Occipital lobe (tissue), 2 donors: ENCODE measurements around the gene ZNF134. TPM values are rescaled to one million over a fixed set of nuclear protein-coding genes. Genes with fewer than 3 reads are reported as not detected.

ENCODE experiments used
- DNase-seq: peaks from one replicate; lab custom pipeline; 2025; lab: John Stamatoyannopoulos, UW
- total RNA-seq: library from RNA; depleted of rRNA; stranded (reverse); fragments of >200 nt; gene quantifications from one replicate; pipeline ENCODE4 v1.2.3, GENCODE V29; 2014

The ZNF134 gene
- 41.0 TPM for total RNA-seq

DNA sequence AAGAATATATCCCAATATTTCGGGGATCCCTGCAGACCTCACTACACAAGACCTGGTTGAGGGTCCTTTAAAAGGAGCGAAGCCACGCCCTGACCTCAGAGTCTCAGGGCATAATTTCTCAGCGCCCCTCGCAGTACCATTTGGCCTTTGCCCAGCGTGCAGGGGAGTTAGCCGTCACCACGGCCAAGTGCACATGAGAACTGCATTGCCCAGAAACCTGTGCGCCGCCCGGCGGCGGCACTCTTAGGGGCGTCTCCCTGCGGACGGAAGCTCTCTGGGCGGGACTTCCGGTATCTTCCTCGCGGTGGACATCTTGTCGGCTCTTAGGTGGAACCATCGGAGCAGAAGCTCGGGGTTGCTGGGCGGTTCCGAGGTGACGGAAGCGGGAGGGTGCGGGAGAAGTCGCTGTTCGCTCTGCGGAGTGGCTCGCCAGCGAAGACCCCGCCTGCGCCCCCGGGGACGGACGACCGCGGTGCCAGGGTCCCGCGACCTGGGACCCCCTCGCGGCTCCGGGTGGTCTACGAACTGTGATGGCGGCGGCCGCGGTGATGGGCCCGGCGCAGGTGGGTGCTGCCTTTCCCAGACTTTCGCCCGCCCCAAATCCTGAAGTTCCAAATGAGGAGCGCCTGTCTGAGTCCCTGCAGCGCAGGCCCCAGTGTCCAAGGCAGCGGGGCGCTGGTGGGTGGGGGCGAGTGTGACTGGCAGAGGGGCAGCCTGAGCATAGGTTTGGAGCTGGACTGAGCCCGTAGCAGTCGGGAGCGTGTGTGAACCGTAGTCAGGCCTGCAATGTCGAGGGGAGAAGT lies at the start of gene ZNF134:
Gene ZNF134, plus strand, starts transcription at position 302 of the 803 bp plus-strand sequence. CDS start 5,227 bp downstream, outside the sequence.
- DNase-seq = peak; percentile 85

GRCh38 chr19:57566396-57567265 lies 47.4 kb upstream of the ZNF134 start:
- DNase-seq = no peak

- DNase-seq = no peak
Observed at GRCh38 chr19:57570707-57571106, 43.3 kb upstream of the ZNF134 start.

- no peak for DNase-seq
Observed at GRCh38 chr19:57572415-57572947, 41.6 kb upstream of the ZNF134 start.

GRCh38 chr19:57576661-57577060 lies 37.4 kb upstream of the ZNF134 start:
- DNase-seq = no peak

DNA sequence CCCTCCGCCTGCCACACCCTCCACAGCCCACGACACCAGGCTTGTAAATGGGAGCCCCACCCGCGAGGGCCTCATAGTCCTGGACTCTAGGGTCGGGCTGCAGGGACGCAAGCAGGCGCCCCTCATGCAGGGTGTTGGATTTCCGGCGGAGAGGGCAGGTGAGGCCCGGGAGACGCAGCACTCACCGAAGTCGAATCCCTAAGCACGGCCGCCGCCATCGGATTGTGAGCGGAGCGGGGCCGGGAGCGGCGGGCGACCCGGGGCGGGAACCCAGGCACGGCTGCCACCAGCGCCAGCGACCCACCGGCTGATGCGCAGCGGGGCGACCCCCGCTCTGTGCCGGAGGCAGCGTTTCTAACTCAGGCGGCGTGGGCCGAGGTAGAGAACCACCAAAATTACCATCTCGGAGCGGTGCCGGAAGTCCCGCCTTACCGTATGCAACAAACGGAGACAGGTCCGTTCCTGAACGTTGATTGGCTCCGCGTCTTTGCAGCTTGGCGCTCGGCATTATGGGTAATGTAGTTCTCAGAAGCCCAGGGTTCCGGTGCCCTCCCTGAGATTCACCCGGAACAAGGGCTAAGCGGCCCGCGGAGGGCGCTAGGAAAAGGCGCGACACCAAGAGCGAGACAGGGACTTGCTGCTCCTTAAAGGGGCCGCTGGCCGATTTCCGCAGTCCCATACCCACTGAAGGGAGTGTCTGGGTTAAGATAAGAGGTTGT lies 35.4 kb upstream of the ZNF134 start, which contains the start of gene ZNF416:
Gene ZNF416, minus strand, starts transcription at position 425 of the 719 bp plus-strand sequence. Its CDS starts 207 bp downstream, at position 218.
- DNase-seq = peak; percentile 96

- no peak for DNase-seq
Observed at GRCh38 chr19:57583104-57583520, 30.9 kb upstream of the ZNF134 start.

GRCh38 chr19:57583521-57584416 lies 30.3 kb upstream of the ZNF134 start, which contains the start of gene ZIK1:
Gene ZIK1, plus strand, starts transcription at chr19:57584145. Its CDS starts 212 bp downstream, at chr19:57584357.
- peak; percentile 93 for DNase-seq

DNA sequence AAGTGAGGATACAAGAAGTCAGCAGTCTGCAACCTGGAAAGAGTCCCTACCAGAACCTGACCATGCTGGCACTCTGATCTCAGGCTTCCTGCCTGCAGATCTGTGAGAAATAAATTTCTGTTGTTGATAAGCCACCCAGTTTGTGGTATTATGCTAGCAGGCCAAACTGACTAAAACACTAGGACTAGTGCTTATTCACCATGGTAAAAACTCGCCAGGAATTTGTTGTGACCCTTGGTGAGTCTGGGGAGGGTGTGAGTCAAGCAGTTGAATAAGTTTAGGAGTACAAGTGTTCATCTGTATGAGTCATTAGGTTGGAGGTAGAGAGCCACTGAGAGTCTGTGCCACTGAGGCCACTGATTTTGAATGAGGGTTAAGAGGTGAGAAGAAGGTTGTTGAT lies 26.5 kb upstream of the ZNF134 start:
- no peak for DNase-seq

- no peak for DNase-seq
Observed at GRCh38 chr19:57599377-57599760, 14.7 kb upstream of the ZNF134 start.

DNA sequence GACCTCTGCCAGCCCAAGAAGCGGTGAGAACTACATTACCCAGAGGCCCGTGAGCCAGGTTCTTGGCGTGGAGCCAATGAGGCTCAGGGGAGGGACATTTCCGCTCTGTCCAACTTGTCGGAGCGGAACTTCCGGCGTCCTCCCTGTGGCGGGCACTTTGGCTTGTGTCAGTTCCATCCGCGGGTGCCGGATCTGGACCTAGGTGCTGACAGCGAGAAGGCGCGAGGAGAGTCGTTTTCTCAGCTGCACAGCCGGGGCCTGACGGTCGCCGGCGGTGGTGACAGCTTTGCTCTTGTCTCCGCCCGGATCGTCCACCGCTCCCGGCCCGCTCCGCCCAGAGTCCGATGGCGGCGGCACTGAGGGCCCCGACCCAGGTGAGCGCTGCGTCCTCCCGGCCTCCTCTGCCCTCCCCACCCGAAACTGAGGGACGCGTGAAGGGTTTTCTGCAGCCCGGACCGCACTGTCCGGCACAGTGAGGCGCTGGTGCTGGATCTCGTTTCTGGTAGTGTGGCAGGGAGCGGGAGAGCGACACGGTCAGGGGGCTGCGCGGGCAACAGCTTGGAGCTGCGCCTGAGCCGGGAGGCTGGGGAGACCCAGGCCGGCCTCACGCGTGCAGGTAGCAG lies 14.2 kb upstream of the ZNF134 start, which contains the start of gene ZNF530:
Gene ZNF530, plus strand, starts transcription at position 125 of the 623 bp plus-strand sequence. CDS start 4,461 bp downstream, outside the sequence.
- peak; percentile 90 for DNase-seq

DNA sequence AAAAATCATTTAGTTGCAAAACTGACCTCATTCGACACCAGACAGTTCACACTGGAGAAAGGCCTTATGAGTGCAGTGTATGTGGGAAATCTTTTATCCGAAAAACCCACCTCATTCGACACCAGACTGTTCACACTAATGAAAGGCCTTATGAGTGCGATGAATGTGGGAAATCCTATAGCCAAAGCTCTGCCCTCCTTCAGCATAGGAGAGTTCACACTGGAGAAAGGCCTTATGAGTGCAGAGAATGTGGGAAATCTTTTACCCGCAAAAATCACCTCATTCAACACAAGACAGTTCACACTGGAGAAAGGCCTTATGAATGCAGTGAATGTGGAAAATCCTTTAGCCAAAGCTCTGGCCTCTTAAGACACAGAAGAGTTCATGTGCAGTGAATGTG lies 7.1 kb upstream of the ZNF134 start:
- DNase-seq = no peak

GRCh38 chr19:57611113-57611512 lies 2.9 kb upstream of the ZNF134 start:
- no peak for DNase-seq

GRCh38 chr19:57615346-57615745 lies 1.3 kb downstream of the ZNF134 start:
- no peak for DNase-seq

DNA sequence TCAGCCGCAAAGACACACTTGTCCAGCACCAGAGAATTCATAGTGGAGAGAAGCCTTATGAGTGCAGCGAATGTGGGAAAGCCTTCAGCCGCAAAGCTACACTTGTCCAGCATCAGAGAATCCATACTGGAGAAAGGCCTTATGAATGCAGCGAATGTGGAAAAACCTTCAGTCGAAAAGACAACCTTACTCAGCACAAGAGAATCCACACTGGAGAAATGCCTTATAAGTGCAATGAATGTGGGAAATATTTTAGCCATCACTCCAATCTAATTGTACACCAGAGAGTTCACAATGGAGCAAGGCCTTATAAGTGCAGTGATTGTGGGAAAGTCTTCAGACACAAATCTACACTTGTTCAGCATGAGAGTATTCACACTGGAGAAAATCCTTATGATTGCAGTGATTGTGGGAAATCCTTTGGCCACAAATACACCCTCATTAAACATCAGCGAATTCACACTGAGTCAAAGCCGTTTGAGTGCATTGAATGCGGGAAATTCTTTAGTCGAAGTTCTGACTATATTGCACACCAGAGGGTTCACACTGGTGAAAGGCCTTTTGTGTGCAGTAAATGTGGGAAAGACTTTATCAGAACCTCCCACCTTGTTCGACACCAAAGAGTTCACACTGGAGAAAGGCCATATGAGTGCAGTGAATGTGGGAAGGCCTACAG lies 6.8 kb downstream of the ZNF134 start:
- DNase-seq = no peak

GRCh38 chr19:57623091-57623490 lies 9.0 kb downstream of the ZNF134 start:
- DNase-seq = no peak

DNA sequence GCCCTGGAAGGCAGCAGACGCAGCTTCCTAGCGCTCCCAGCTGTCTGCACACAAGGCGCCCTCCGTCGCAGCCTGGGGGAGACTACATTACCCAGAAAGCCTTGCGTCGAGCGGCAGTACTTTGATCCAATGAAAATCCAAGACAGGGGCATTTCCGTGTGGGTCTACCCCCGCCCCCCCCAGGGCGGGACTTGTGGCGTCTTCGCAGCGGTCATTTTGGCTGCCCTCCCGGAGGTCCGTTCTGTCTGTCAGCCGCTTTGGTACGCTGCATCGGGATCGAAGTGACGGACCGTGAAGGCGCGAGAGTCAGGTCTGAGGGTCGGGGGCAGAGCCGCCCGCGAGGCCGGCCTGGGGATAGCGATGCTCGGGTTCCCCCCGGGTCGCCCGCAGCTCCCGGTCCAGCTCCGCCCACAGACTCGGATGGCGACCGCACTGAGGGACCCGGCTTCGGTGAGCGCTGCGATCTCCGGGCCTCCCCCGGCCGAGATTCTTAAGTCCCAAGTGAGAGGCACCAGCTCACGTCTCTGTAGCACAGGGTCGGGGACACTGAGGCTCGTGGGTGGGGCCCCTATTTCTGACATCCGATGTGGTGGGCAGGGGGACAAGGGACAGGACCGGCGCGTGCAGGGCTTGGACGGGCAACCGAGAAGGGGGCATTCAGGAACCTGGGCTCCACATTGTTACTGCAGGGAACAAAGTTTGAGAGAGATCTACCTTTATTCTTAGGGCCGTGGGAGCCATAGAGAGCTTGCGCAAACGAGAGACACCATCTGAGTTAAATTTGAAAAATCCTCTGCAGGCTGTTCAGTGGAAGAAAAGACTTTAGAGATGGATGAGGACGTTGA lies 19.2 kb downstream of the ZNF134 start, which contains the start of gene ZNF211:
Gene ZNF211, plus strand, starts transcription at position 182 of the 845 bp plus-strand sequence. Its CDS starts 179 bp downstream, at position 361.
- DNase-seq = peak; percentile 88

- no peak for DNase-seq
Observed at GRCh38 chr19:57633832-57634131, 19.7 kb downstream of the ZNF134 start.
